Choroid plexus epithelial cell (primary cell): ENCODE data around the gene CCNL2.
"Not testable (repeated sequence)": the region's sequence is repeated elsewhere in the genome, so short reads cannot be mapped to it uniquely, and the experiment has no call there.

Experiments
- DNase-seq: peaks from one replicate; pipeline ENCODE4 v3.0.0-alpha.2; 2010; ENCODE audit warnings: low read depth
- H3K4me3 ChIP-seq: 2 replicates; pipeline ENCODE4 v1.5.1; 2011; ENCODE audit warnings: low read depth, mild to moderate bottlenecking, control low read depth, low read length, moderate library complexity
- TF ChIP-seq, protein P1 (sequence below): conservative IDR thresholded peaks from 2 replicates; pipeline ENCODE4 v1.5.1; 2011; ENCODE audit warnings: low read depth, mild to moderate bottlenecking, control low read depth, inconsistent platforms, low read length, moderate library complexity

The CCNL2 gene

DNA sequence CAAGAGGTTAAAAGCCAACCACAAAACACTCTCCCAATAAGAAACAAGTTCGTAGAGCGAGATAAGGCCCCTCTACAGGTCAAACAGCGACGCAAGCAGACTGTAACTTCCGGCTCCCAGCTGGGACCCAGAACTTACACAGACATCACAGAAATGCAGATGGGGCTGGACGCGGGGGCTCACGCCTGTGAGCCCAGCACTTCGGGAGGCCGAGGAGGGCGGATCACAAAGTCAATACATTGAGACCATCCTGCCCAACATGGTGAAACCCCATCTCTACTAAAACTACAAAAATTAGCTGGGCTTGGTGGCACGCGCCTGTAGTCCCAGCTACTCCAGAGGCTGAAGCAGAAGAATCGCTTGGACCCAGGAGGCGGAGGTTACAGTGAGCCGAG is 11.1 kb downstream of the CCNL2 start:
- no peak overlapping the region for H3K4me3 ChIP-seq
- TF ChIP-seq, protein P1, sequence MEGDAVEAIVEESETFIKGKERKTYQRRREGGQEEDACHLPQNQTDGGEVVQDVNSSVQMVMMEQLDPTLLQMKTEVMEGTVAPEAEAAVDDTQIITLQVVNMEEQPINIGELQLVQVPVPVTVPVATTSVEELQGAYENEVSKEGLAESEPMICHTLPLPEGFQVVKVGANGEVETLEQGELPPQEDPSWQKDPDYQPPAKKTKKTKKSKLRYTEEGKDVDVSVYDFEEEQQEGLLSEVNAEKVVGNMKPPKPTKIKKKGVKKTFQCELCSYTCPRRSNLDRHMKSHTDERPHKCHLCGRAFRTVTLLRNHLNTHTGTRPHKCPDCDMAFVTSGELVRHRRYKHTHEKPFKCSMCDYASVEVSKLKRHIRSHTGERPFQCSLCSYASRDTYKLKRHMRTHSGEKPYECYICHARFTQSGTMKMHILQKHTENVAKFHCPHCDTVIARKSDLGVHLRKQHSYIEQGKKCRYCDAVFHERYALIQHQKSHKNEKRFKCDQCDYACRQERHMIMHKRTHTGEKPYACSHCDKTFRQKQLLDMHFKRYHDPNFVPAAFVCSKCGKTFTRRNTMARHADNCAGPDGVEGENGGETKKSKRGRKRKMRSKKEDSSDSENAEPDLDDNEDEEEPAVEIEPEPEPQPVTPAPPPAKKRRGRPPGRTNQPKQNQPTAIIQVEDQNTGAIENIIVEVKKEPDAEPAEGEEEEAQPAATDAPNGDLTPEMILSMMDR: no peak
- no peak for DNase-seq

DNA sequence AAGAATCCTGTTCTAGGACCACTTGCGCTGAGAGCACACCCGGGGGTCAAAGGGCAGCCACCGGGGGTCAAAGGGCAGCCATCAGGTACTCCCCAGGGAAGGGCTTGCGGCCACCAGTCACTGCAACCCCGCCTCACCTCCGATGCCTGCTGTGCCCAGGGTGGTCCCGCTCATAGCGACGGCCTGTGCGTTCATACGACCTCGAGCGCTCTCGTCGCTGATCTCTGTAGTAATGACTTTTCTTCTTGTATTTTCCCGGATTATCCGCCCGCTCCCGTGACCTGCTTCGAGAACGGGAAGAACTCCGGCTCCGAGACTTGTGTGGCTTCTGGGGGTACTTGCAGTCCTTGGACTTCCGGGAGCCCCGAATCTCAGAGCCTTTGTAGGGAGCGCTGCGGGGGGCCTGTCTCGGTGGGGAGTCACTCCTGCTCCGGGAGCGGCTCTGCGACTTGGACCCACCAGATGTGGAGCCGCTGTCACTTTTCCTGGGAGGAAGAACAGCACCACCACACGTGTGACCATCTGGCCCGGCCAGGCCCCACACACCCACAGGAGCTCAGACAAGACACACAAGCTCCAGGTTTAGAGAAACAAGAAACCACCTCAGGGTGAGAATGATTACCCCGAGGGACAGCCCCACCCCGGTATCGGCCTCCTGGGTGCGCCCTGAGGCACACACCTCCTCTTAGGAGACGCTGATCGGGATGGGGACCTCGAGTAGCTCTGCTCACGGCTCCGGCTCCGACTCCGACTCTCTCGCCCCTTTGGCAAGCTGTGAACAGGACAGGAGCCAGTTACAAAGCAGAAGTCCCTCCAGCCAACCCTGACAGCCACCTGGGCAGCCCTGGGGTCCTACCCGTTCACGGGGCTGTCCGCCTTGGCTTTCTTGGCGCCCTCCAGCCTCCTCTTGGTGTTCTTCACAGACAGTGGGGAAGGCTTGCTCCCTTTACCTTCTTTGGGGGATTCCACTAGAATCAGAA is 11.7 kb downstream of the CCNL2 start:
- TF ChIP-seq, protein P1: no peak
- DNase-seq: no peak
- no peak overlapping the region for H3K4me3 ChIP-seq

DNA sequence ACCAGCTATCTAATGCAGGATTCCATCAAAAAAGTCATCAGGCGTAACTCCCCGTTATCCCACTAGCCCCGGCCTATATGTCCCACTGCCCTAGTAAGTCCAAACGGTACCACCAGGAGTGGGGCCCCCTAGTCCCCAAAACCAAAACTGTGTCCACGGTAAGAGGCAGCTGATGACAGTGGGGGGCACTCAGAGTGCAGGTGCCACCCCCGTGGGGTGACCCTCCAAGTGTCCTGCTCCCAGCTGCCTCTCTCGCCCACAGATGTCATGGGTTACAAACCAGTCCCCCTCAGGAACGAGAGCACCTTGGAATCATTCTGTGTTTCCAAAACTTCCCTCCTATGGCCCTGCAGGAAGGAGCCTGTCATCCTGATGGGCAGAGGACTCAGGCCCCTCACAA is 13.2 kb downstream of the CCNL2 start:
- DNase-seq: no peak
- TF ChIP-seq, protein P1: no peak
- H3K4me3 ChIP-seq: no peak overlapping the region

DNA sequence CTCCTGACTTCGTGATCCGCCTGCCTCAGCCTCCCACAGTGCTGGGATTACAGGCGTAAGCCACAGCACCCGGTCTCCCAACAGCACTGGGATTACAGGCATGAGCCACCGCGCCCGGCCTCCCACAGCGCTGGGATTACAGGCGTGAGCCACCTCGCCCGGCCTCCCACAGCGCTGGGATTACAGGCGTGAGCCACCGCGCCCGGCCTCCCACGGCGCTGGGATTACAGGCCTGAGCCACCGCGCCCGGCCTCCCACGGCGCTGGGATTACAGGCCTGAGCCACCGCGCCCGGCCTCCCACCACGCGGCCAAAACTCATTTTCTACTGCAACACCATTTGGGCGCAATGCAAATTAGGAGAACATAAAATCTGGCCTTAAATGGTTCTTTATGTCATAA is 13.8 kb downstream of the CCNL2 start:
- not testable (repeated sequence) for DNase-seq, H3K4me3 ChIP-seq

DNA sequence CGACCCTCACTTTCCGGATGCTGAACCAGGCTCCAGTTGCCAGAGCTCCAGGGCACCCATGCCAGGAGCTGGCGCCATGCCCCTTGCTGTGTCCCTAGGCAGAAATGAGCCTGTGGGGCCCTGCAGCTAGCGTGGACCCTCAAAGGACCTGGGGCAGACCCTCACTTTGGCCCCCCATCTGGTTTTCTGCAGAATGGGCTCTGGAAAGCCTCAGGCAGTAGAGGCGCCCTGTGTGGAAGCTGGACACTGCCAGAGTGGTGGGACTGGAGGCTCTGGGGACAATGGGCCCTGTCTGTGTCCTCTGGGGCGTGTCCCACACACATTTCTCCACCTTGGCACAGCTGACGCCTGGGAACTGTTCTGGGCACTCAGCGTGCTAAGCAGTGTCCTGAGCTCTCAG is 17.8 kb downstream of the CCNL2 start:
- TF ChIP-seq, protein P1: no peak
- no peak overlapping the region for H3K4me3 ChIP-seq
- DNase-seq: no peak

DNA sequence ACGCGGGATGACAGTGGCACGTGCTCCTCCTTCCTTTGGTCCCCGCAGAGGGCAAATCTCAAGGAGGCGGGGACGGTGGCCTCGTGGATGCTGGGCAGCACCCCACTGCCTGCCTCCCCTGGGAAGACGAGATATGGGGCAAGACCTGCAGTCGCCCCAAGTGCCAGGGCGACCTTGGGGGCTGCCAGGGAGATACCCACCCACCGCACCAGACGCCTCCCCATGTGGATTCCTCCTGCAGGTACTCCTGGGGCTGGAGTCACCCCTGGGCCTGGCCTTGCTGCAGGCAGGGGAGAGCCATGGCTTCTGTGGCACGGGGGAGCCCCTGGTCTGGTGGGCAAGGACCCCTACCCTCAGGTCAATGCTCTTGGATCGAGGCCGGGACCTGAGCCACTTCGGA is 18.3 kb downstream of the CCNL2 start:
- no peak for DNase-seq

DNA sequence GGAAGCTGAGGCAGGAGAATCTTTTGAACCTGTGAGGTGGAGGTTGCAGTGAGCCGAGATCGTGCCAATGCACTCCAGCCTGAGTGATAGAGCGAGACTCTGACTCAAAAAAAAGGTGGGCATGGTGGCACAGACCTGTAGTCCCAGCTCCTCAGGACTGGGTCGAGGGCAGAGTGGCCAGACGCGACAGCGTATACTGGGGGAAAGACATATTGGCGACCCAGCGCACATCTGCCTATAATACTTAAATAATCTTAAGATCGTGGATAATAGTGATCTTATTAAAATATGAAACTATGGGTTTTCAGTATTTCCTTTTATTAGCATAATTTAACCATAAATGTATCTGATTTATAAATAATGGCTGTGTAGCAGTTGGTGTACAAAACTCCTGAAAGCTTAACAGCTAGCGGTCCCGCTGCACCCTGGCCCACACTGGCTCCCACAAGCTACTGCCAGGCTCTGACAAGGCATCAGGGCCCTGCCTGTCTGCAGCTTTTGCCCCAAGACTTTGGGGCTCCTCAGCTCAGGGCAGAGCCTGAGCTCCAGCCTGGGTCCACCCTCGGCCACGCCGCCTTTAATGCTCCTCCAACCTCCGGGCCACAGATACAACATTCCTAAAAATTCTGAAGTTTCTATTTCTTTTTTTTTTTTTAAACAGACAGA is 21.5 kb downstream of the CCNL2 start:
- no peak for DNase-seq
- TF ChIP-seq, protein P1: no peak
- H3K4me3 ChIP-seq: no peak overlapping the region

More for the DNA sequence above, 18.3 kb downstream of the CCNL2 start:
- TF ChIP-seq, protein P1: no peak
- no peak overlapping the region for H3K4me3 ChIP-seq
